Calu3 (cell line): ENCODE data around the gene C2orf76. TPM values are rescaled to one million over a fixed set of nuclear protein-coding genes. Genes with fewer than 3 reads are reported as not detected.

Experiments used
- BruUV-seq: library from RNA; stranded (reverse); fragments of 400-500 nt; replicated peaks from 2 replicates; lab custom pipeline; 2021; lab: Mats Ljungman, UMichigan
- CTCF ChIA-PET: fragments of 300-600 bp; sonication (Branson Sonifier 250); formaldehyde crosslinking; loops from one replicate; lab custom pipeline; 2022; ENCODE audit warnings: antibody characterized with exemption; lab: Charles Lee
- DNase-seq: peaks from one replicate; pipeline ENCODE4 v3.0.0; 2022
- H3K27ac Mint-ChIP-seq: one replicate; pipeline ENCODE4 v1.8.0; 2022; ENCODE audit warnings: mixed read lengths; ENCODE audit not compliant: unreplicated experiment
- H3K27me3 Mint-ChIP-seq: one replicate; pipeline ENCODE4 v1.8.0; 2022; ENCODE audit warnings: mixed read lengths; ENCODE audit not compliant: unreplicated experiment
- H3K36me3 Mint-ChIP-seq: one replicate; pipeline ENCODE4 v1.8.0; 2022; ENCODE audit warnings: mild to moderate bottlenecking, moderate library complexity, mixed read lengths; ENCODE audit not compliant: insufficient read depth, unreplicated experiment
- H3K4me1 Mint-ChIP-seq: one replicate; pipeline ENCODE4 v1.8.0; 2022; ENCODE audit warnings: mild to moderate bottlenecking, low read depth, mixed read lengths; ENCODE audit not compliant: unreplicated experiment
- H3K4me3 Mint-ChIP-seq: one replicate; pipeline ENCODE4 v1.8.0; 2022; ENCODE audit warnings: mild to moderate bottlenecking, low read depth, moderate library complexity, mixed read lengths; ENCODE audit not compliant: unreplicated experiment
- H3K9me3 Mint-ChIP-seq: one replicate; pipeline ENCODE4 v1.8.0; 2022; ENCODE audit warnings: low read depth, mixed read lengths; ENCODE audit not compliant: unreplicated experiment
- intact Hi-C: fragments of 100-400 bp; cut with micrococcal nuclease; formaldehyde crosslinking; loops from one replicate; pipeline ENCODE4 v1.10.0; 2022; ENCODE audit not compliant: unreplicated experiment
- total RNA-seq: library from RNA; stranded (reverse); gene quantifications from 2 replicates; pipeline ENCODE4 v1.2.3, GENCODE V29; 2022
- TF ChIP-seq, protein P1 (sequence below): fragments of 200-600 bp; IDR thresholded peaks from one replicate; pipeline ENCODE4 v1.8.0; 2022; ENCODE audit warnings: antibody characterized with exemption; ENCODE audit not compliant: unreplicated experiment

The C2orf76 gene
- total RNA-seq, 1 experiment from 2014 or later, result 7.1 TPM

DNA sequence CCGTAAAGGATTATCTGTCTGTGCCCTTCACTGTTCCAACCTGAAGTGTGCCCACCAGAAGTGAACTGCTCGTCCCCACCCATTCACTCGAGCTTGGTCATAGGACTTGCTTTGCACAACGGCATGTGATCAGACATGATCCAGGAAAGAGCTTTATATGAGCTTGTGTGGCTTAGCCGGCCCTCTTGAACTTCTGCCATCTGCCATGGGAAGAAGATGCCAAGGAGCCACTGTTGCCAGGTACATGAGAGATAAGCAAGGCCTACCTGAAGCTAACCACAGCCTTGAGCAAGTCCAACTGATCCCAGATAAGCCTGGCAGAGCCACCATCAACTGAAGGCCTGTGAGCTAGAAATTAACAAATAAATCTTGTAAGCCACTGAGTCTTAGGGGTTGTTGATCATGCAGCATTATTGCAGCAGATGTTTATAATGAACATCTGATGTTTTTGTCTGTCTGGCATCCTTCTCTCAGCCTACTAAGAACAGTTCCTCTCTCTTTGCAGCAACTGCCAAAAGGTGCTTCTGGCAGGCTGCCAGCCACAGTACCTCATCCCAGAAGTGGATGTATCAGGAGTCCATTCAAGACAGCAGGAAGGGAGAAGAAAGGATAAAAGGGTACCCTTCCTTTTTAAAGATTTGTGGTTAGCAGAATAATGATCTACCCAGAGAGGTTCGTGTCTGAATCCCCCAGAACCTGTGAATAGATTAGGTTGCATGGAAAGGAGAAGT is 16.9 kb upstream of the C2orf76 start:
- Mint-ChIP-seq H3K4me3 (no peak overlapping the region), H3K27ac (no peak overlapping the region), H3K4me1 (peaks cover 16% of the 10 kb centered on the region), H3K9me3 (peaks cover 2% of the 10 kb centered on the region), H3K27me3 (no peaks in the 10 kb centered on the region), H3K36me3 (no peaks in the 10 kb centered on the region)
- CTCF ChIA-PET, result interaction anchor here (0.7 kb wide), 1 partner anchor 17 kb away, joined by 3 read pairs; the partner anchor contains the start of gene C2orf76
- intact Hi-C loops, result no loop called here
- no TSS peak for BruUV-seq
- TF ChIP-seq, protein P1, sequence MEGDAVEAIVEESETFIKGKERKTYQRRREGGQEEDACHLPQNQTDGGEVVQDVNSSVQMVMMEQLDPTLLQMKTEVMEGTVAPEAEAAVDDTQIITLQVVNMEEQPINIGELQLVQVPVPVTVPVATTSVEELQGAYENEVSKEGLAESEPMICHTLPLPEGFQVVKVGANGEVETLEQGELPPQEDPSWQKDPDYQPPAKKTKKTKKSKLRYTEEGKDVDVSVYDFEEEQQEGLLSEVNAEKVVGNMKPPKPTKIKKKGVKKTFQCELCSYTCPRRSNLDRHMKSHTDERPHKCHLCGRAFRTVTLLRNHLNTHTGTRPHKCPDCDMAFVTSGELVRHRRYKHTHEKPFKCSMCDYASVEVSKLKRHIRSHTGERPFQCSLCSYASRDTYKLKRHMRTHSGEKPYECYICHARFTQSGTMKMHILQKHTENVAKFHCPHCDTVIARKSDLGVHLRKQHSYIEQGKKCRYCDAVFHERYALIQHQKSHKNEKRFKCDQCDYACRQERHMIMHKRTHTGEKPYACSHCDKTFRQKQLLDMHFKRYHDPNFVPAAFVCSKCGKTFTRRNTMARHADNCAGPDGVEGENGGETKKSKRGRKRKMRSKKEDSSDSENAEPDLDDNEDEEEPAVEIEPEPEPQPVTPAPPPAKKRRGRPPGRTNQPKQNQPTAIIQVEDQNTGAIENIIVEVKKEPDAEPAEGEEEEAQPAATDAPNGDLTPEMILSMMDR, result no peak
- no peak for DNase-seq

DNA sequence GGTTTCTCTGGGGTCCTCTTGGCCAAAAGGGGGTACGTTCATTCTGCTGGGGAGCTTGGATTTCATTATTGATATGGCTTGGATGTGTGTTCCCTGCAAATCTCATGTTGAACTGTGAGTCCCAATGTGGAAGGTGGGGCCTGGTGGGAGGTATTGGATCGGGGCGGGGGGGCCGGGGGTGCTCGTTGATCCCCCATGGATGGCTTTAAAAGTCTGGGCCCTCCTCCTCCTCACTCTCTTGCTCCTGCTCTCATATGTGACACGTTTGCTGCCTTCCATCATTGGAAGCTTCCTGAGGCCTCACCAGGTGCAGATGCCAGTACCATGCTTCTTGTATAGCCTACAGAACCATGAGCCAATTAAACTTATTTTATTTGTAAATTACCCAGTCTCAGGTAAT is 11.9 kb upstream of the C2orf76 start:
- BruUV-seq, result no TSS peak
- Mint-ChIP-seq H3K27me3 (no peaks in the 10 kb centered on the region), H3K36me3 (peaks cover 5% of the 10 kb centered on the region), H3K4me3 (no peak overlapping the region), H3K27ac (no peak overlapping the region), H3K9me3 (no peaks in the 10 kb centered on the region), H3K4me1 (no peaks in the 10 kb centered on the region)
- intact Hi-C loops, result no loop called here
- TF ChIP-seq, protein P1, result no peak
- DNase-seq, result no peak
- CTCF ChIA-PET, result no interaction called here

GRCh38 chr2:119377993-119378345 is 11.3 kb upstream of the C2orf76 start:
- BruUV-seq, result no TSS peak
- Mint-ChIP-seq H3K27ac (no peak overlapping the region), H3K27me3 (no peaks in the 10 kb centered on the region), H3K9me3 (no peaks in the 10 kb centered on the region), H3K36me3 (peaks cover 7% of the 10 kb centered on the region), H3K4me3 (no peak overlapping the region), H3K4me1 (no peaks in the 10 kb centered on the region)
- CTCF ChIA-PET, result no interaction called here
- intact Hi-C loops, result no loop called here
- TF ChIP-seq, protein P1, result no peak
- no peak for DNase-seq

- CTCF ChIA-PET, result no interaction called here
- no TSS peak for BruUV-seq
- no peaks in the 10 kb centered on the region for H3K4me1 Mint-ChIP-seq
- no peak overlapping the region for H3K4me3 Mint-ChIP-seq
- no peaks in the 10 kb centered on the region for H3K9me3 Mint-ChIP-seq
- H3K27ac Mint-ChIP-seq, result no peak overlapping the region
- intact Hi-C loops, result no loop called here
- DNase-seq, result no peak
- no peaks in the 10 kb centered on the region for H3K27me3 Mint-ChIP-seq
- H3K36me3 Mint-ChIP-seq, result peaks cover 13% of the 10 kb centered on the region
- TF ChIP-seq, protein P1, result no peak
These were observed 10.8 kb upstream of the C2orf76 start for GRCh38 chr2:119377294-119377992.
